HEK293T (cell line): ENCODE results near the gene RHOBTB3.

ENCODE experiments used
- CTCF ChIA-PET: fragments of 350-600 bp; formaldehyde crosslinking; extraction: SDS; loops from one replicate; lab custom pipeline; 2021; ENCODE audit warnings: antibody characterized with exemption, inconsistent platforms; lab: Yijun Ruan, JAX
- POLR2A ChIA-PET: fragments of 350-600 bp; formaldehyde crosslinking; extraction: SDS; loops from one replicate; lab custom pipeline; 2020; ENCODE audit warnings: antibody characterized with exemption, inconsistent platforms; lab: Yijun Ruan, JAX
- DNase-seq: peaks from one replicate; pipeline ENCODE4 v3.0.0; 2012; ENCODE audit warnings: mixed read lengths; ENCODE audit errors: extremely low spot score
- ARNT ChIP-seq: fragments of 450-650 bp; IDR thresholded peaks from 2 replicates; pipeline ENCODE4 v1.6.1; 2017; ENCODE audit warnings: mild to moderate bottlenecking
- BHLHE40 ChIP-seq: fragments of 450-650 bp; IDR thresholded peaks from 2 replicates; pipeline ENCODE4 v1.6.1; 2016; ENCODE audit warnings: mild to moderate bottlenecking, moderate library complexity, borderline replicate concordance
- CTBP1 ChIP-seq: fragments of 450-650 bp; IDR thresholded peaks from 2 replicates; pipeline ENCODE4 v1.6.1; 2016; ENCODE audit warnings: borderline replicate concordance
- ELF4 ChIP-seq: fragments of 450-650 bp; IDR thresholded peaks from 2 replicates; pipeline ENCODE4 v1.6.1; 2017; ENCODE audit warnings: antibody characterized with exemption
- FOXA1 ChIP-seq: fragments of 450-650 bp; IDR thresholded peaks from 2 replicates; pipeline ENCODE4 v1.6.1; 2016; ENCODE audit warnings: mild to moderate bottlenecking
- FOXK2 ChIP-seq: fragments of 450-650 bp; IDR thresholded peaks from 2 replicates; pipeline ENCODE4 v1.6.1; 2016; ENCODE audit warnings: mild to moderate bottlenecking
- FOXM1 ChIP-seq: fragments of 450-650 bp; IDR thresholded peaks from 2 replicates; pipeline ENCODE4 v1.6.1; 2017; ENCODE audit warnings: mild to moderate bottlenecking, borderline replicate concordance
- HDGF ChIP-seq: fragments of 450-650 bp; IDR thresholded peaks from 2 replicates; pipeline ENCODE4 v1.6.1; 2017; ENCODE audit warnings: antibody characterized with exemption, borderline replicate concordance
- L3MBTL2 ChIP-seq: fragments of 450-650 bp; conservative IDR thresholded peaks from 2 replicates; pipeline ENCODE4 v1.6.1; 2016; ENCODE audit warnings: mild to moderate bottlenecking
- LEF1 ChIP-seq: fragments of 450-650 bp; IDR thresholded peaks from 2 replicates; pipeline ENCODE4 v1.6.1; 2017; ENCODE audit warnings: mild to moderate bottlenecking, borderline replicate concordance
- NFRKB ChIP-seq: fragments of 450-650 bp; IDR thresholded peaks from 2 replicates; pipeline ENCODE4 v1.6.1; 2016; ENCODE audit warnings: mild to moderate bottlenecking, moderate library complexity
- PKNOX1 ChIP-seq: fragments of 450-650 bp; IDR thresholded peaks from 2 replicates; pipeline ENCODE4 v1.6.1; 2016
- SP1 ChIP-seq: fragments of 450-650 bp; IDR thresholded peaks from 2 replicates; pipeline ENCODE4 v1.6.1; 2017
- SUZ12 ChIP-seq: fragments of 450-650 bp; IDR thresholded peaks from 2 replicates; pipeline ENCODE4 v1.6.1; 2016; ENCODE audit warnings: mild to moderate bottlenecking
- TARDBP ChIP-seq: fragments of 450-650 bp; IDR thresholded peaks from 2 replicates; pipeline ENCODE4 v1.6.1; 2016
- ZNF384 ChIP-seq: fragments of 450-650 bp; IDR thresholded peaks from 2 replicates; pipeline ENCODE4 v1.6.1; 2016

Gene RHOBTB3

GRCh38 chr5:95843733-95844223, 112.6 kb downstream of the RHOBTB3 start:
- ChIA-PET POLR2A (interaction anchor here (0.9 to 1.6 kb wide), 3 partner anchors 9 to 197 kb away, joined by 4 to 9 read pairs (median 4); partner anchors contain the start of gene RFESD), CTCF (interaction anchor here (0.6 to 0.9 kb wide), 4 partner anchors 59 to 199 kb away, joined by 3 to 7 read pairs (median 4); no protein-coding TSS in a partner anchor)
- TF ChIP-seq SP1, result no peak
- no peak for TF ChIP-seq ELF4
- TF ChIP-seq TARDBP, result no peak
- no peak for TF ChIP-seq L3MBTL2
- TF ChIP-seq ZNF384, result no peak
- TF ChIP-seq HDGF, result no peak
- no peak for TF ChIP-seq NFRKB
- no peak for TF ChIP-seq BHLHE40
- TF ChIP-seq PKNOX1, result no peak
- TF ChIP-seq SUZ12, result no peak
- TF ChIP-seq LEF1, result no peak
- TF ChIP-seq CTBP1, result no peak
- TF ChIP-seq FOXK2, result no peak
- TF ChIP-seq ARNT, result no peak
- DNase-seq, result no peak

DNA sequence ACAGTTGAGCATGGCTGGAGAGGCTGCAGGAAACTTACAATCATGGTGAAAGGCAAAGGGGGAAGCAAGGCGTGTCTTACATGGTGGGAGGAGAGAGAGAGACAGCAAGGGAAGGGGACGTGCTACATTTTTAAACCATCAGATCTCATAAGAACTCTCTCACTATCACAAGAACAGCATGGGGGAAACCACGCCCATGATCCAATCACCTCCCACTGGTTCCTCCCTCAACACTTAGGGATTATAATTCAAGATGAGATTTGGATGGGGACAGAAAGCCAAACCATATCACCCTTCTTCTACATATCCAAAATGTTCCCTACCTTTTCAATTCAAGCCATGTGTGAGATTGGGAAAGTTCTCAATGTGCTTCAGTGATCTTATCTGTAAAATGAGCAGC, 114.3 kb downstream of the RHOBTB3 start:
- POLR2A ChIA-PET, result no interaction called here
- CTCF ChIA-PET, result no interaction called here
- no peak for DNase-seq
- TF ChIP-seq TARDBP (no peak), FOXM1 (no peak), NFRKB (no peak), CTBP1 (no peak), FOXA1 (no peak), BHLHE40 (no peak), L3MBTL2 (no peak), ZNF384 (no peak), PKNOX1 (no peak), LEF1 (no peak), ELF4 (no peak), ARNT (no peak), FOXK2 (no peak), SP1 (no peak)
